ENCODE measurements around the gene LCORL. TPM values are rescaled to one million over a fixed set of nuclear protein-coding genes. Genes with fewer than 3 reads are reported as not detected.

The LCORL gene
- total and polyA plus RNA-seq, 9 of the 15 experiments (the other 6 are each of a cell fraction or from before 2014, with no cell fraction given) = 3.1 to 24.5 (median 11.1) TPM

DNA sequence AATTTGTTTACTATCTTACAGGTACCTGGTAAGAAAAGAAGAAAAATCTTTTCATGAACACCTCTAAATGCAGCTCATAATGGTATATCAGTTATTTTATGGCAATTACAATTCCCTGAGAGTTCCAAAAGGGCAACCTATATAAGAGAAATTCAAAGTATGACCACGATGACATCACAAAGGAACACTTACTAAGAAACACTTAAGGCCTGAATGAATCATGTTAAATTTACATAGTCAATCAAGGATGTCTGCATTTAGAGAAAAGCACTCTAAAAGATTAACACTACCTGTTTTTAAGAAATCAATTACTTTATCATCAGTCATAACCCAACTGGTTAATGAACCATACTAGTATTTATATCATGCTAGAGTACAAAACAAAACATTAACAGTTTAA, 63.9 kb downstream of the LCORL start (continued):
- TF ChIP-seq, protein P1, sequence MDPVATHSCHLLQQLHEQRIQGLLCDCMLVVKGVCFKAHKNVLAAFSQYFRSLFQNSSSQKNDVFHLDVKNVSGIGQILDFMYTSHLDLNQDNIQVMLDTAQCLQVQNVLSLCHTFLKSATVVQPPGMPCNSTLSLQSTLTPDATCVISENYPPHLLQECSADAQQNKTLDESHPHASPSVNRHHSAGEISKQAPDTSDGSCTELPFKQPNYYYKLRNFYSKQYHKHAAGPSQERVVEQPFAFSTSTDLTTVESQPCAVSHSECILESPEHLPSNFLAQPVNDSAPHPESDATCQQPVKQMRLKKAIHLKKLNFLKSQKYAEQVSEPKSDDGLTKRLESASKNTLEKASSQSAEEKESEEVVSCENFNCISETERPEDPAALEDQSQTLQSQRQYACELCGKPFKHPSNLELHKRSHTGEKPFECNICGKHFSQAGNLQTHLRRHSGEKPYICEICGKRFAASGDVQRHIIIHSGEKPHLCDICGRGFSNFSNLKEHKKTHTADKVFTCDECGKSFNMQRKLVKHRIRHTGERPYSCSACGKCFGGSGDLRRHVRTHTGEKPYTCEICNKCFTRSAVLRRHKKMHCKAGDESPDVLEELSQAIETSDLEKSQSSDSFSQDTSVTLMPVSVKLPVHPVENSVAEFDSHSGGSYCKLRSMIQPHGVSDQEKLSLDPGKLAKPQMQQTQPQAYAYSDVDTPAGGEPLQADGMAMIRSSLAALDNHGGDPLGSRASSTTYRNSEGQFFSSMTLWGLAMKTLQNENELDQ (CRISPR knock-in tag; IDR thresholded peaks at IDR 0.05; ENCODE audit: borderline replicate concordance) = no peak
- TF ChIP-seq SREBF1 (IDR thresholded peaks at IDR 0.05; ENCODE audit: borderline replicate concordance, low read depth, low read length) (no peak), CBX3 (IDR thresholded peaks at IDR 0.05; ENCODE audit: borderline replicate concordance in 1 of 2, low read length in 2 of 2) (no peak), ZNF133 (CRISPR knock-in tag; IDR thresholded peaks at IDR 0.05) (no peak)
- TF ChIP-seq, protein P2, sequence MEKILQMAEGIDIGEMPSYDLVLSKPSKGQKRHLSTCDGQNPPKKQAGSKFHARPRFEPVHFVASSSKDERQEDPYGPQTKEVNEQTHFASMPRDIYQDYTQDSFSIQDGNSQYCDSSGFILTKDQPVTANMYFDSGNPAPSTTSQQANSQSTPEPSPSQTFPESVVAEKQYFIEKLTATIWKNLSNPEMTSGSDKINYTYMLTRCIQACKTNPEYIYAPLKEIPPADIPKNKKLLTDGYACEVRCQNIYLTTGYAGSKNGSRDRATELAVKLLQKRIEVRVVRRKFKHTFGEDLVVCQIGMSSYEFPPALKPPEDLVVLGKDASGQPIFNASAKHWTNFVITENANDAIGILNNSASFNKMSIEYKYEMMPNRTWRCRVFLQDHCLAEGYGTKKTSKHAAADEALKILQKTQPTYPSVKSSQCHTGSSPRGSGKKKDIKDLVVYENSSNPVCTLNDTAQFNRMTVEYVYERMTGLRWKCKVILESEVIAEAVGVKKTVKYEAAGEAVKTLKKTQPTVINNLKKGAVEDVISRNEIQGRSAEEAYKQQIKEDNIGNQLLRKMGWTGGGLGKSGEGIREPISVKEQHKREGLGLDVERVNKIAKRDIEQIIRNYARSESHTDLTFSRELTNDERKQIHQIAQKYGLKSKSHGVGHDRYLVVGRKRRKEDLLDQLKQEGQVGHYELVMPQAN (IDR thresholded peaks at IDR 0.05; ENCODE audit: borderline replicate concordance) = no peak

DNA sequence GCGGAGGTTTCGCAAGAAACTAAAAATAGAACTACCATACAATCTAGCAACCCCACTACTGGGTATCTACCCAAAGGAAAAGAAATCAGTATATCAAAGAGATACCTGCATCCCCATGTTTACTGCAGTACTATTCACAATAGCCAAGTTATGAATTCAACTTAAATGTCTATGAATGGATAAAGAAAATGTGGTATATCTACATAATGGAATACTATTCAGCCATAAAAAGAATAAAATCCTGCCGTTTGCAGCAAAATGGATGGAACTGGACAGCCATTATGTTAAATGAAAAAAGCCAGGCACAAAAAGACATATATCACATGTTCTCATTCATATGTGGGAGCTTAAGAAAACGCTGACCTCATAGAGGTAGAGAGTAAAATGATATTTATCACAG, 65.3 kb downstream of the LCORL start:
- no peak for ATAC-seq
- DNase-seq (ENCODE audit: extremely low read depth in 1 of 4, low spot score in 3 of 4) = no peak
- Histone ChIP-seq H3K4me1 (replicated peaks in 1 of 2; ENCODE audit: control insufficient read depth in 2 of 2, insufficient read depth in 2 of 2, low read length in 2 of 2) (no peaks in the 10 kb centered on the region), H3K9me3 (replicated peaks; ENCODE audit: control insufficient read depth, insufficient read depth, low read depth, low read length) (no peaks in the 10 kb centered on the region), H3K27me3 (ENCODE audit: control insufficient read depth in 2 of 2, insufficient read depth in 2 of 2, low read length in 2 of 2) (no peaks in the 10 kb centered on the region), H4K20me1 (replicated peaks; ENCODE audit: control insufficient read depth, insufficient read depth, low read length) (no peaks in the 10 kb centered on the region), H3K9ac (ENCODE audit: insufficient read depth in 1 of 2, low read depth in 2 of 2, low read length in 2 of 2) (no peak overlapping the region), H3K79me2 (ENCODE audit: control insufficient read depth, insufficient read depth, low read length) (no peaks in the 10 kb centered on the region; the same call in 2 of the 3 replicates), H3K4me3 (no peak overlapping the region), H3K4me2 (ENCODE audit: insufficient read depth, low read length) (no peak overlapping the region), H2AFZ (ENCODE audit: low read depth, low read length) (no peak overlapping the region), H3K9me1 (ENCODE audit: control insufficient read depth, insufficient read depth, low read length) (no peaks in the 10 kb centered on the region), H3K27ac (ENCODE audit: extremely low read depth, low read depth, low read length) (no peak overlapping the region), H3K36me3 (ENCODE audit: control insufficient read depth, insufficient read depth, low read length) (peaks cover 25% of the 10 kb centered on the region; the same call in 2 of the 3 replicates)
- intact Hi-C loops (cut with micrococcal nuclease) = no loop called here
- FAIRE-seq = no peak
- POLR2A ChIA-PET = no interaction called here
- BruUV-seq (replicated peaks) = no TSS peak
- in situ Hi-C loops (cut with MboI) = no loop called here
- WGBS (ENCODE audit: insufficient coverage, low coverage, missing lambda C conversion rate) = 93% methylated on average over 4 of the region's 4 CpGs
- CTCF ChIA-PET (ENCODE audit: low intra/inter-chr PET ratio) = no interaction called here
- TF ChIP-seq, protein P3, sequence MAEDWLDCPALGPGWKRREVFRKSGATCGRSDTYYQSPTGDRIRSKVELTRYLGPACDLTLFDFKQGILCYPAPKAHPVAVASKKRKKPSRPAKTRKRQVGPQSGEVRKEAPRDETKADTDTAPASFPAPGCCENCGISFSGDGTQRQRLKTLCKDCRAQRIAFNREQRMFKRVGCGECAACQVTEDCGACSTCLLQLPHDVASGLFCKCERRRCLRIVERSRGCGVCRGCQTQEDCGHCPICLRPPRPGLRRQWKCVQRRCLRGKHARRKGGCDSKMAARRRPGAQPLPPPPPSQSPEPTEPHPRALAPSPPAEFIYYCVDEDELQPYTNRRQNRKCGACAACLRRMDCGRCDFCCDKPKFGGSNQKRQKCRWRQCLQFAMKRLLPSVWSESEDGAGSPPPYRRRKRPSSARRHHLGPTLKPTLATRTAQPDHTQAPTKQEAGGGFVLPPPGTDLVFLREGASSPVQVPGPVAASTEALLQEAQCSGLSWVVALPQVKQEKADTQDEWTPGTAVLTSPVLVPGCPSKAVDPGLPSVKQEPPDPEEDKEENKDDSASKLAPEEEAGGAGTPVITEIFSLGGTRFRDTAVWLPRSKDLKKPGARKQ (CRISPR knock-in tag; IDR thresholded peaks at IDR 0.05) = no peak
- no peak for TF ChIP-seq C11orf30 (IDR thresholded peaks at IDR 0.05; ENCODE audit: low read depth)
- TF ChIP-seq THAP12 (CRISPR knock-in tag; IDR thresholded peaks at IDR 0.05) = no peak
- TF ChIP-seq BRD4 (IDR thresholded peaks at IDR 0.05) = no peak
- no peak for TF ChIP-seq ZNF354B (CRISPR knock-in tag; IDR thresholded peaks at IDR 0.05)
- no peak for TF ChIP-seq TBL1XR1 (IDR thresholded peaks at IDR 0.05; ENCODE audit: low read length in 2 of 2)
- no peak for TF ChIP-seq ZNF778 (CRISPR knock-in tag; IDR thresholded peaks at IDR 0.05)
- TF ChIP-seq GABPA (tag; conservative IDR thresholded peaks at IDR 0.05; ENCODE audit: low read depth) = no peak

All from K562 (cell line).